ENCODE measurements around the gene PIK3C2B.

GRCh38 chr1:204463125-204464060 lies 31.2 kb downstream of the PIK3C2B start:
- TF ChIP-seq EZH2 (IDR thresholded peaks at IDR 0.05) = no peak
- TF ChIP-seq POLR2AphosphoS5 (IDR thresholded peaks at IDR 0.05; ENCODE audit: borderline replicate concordance, low read depth, low read length) = no peak
